Activated CD4-positive, alpha-beta T cell treated with anti-CD3 and anti-CD28 coated beads, Interleukin-2, amount 50 U/mL, for 16 hours (primary cell): ENCODE measurements around the gene C1orf116.

Source experiments
- DNase-seq: peaks from one replicate; pipeline ENCODE4 v3.0.0-alpha.2; 2020

Gene C1orf116

DNA sequence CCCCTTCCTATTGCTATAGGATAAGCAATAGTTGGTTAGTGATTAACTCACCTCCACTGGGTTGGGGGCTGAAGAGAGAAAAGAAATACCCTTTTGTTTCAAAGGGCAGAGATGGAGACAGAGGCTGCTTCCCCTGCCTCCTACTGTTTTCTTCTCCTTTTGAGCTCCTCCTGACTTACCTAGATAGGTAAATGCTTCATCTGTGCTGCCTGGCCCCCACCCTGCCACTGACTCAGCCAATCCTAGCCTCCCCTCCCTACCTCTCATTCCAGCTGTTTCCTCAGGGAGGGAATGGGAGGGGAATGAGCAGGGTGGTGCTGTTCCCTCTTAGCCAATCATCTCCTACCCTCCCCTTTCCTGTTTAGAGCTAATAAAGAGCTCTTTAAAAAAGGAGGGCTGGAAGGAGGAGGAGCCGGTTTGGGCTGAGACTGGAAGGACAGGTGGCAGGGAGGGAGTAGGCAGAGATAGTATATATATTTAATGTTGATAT lies at the start of gene C1orf116:
Gene C1orf116 (minus strand): TSS at position 229 of the 490 bp plus-strand sequence. CDS start 5,158 bp downstream, outside the sequence.
- DNase-seq = no peak

GRCh38 chr1:207081806-207082205 lies 49.2 kb upstream of the C1orf116 start:
- DNase-seq = no peak

DNA sequence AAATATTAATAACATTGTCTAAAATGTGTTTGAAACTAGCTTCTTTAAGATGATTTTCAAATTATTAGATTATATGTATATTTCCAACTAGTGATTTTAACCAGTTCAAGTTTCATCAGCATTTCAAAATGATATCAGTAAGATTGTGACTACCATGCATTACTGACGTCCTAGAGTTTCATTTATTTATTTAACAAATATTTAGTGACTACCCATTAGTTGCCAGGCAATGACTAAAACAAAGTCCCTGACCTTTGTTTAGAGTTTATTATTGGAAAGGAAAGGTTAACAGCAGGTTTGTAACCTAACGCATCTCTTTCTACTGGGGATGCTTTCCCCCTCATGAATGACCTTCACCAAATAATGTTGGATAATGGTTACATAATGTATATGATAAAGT lies 48.5 kb upstream of the C1orf116 start:
- DNase-seq = no peak

DNA sequence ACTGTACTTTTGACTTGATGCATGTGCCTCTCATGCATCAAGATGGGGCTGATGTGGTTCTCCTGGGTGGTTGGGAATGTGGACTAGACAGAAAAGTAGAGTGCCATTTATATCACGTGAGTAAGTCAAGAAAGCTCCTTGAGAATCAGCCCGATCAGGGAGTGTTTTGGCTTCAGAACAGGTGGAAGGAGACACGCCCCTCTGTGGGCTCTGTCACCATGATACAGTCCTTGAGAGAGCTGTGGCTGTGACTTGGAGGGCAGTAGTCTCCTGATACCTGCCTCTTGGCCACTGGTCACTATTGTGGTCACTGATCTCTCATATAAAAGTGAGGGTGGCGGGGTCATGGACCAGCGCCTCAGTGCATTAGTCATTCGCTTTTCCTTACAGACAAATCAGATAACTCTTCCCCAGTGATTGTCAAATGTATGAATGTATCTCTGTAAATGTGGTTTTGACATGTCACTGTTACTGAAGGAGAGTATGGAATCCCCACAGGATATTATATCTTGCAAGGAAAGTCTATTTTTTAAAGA lies 47.2 kb upstream of the C1orf116 start:
- DNase-seq = no peak

GRCh38 chr1:207078578-207079132 lies 46.1 kb upstream of the C1orf116 start:
- DNase-seq = no peak

- DNase-seq = peak; percentile 70
Measured at GRCh38 chr1:207077470-207078377, 45.2 kb upstream of the C1orf116 start.

GRCh38 chr1:207077012-207077411 lies 44.5 kb upstream of the C1orf116 start:
- no peak for DNase-seq

DNA sequence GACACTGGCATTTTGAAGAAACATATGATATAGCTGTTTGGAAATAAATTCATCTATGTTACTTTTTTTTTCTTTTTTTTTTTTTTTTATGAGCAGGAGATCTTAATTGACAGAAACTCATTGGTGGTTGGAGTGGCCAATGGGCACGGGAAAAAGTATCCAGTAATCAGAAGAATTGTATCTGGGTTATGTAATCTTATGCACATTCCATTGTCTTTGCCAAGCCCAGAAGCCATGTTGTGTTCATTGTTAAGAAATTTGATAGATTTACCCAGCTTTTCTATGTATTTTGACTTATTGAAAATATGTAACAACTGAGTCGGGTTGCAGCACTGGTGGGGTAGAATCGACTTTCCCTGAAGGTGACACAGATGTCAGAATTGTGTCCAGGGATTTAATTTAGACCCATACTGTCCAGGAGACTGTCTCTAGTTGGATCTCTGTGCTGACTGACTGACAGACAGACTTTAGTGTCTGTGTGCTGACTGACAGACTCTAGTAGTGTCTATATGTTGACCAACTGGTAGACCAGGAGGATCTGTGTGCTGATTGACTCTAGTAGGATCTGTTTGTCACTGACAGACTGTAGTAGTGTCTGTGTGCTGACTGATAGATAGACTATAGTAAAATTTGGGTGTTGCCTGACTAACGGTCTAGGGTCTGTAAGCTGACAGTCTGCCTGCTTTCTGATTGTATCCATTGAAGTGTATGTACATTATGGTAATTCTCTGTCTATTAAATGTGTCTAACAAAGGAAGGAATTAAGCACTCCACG lies 43.8 kb upstream of the C1orf116 start:
- DNase-seq = no peak

GRCh38 chr1:207073906-207074820 lies 41.6 kb upstream of the C1orf116 start:
- no peak for DNase-seq

DNA sequence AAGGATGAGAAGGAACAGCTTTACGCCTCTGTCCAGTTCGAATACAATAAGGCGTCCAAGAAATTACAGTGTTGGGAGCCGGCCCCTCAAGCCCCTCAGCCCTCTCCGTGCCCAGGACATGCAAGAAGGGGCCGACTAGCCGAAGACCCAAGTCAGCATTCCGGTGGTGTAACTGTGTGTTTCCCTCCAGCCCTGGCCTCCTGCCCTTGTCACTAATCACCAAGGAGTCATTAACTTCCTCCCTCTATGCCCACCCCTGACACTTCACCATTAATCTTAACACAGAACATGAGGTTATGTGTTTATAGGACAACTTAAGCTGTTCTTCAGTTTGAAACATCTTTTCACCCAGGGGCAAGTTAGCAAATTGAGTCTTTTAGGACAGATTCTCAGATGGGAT lies 39.7 kb upstream of the C1orf116 start:
- no peak for DNase-seq

GRCh38 chr1:207071426-207071825 lies 38.9 kb upstream of the C1orf116 start:
- no peak for DNase-seq

DNA sequence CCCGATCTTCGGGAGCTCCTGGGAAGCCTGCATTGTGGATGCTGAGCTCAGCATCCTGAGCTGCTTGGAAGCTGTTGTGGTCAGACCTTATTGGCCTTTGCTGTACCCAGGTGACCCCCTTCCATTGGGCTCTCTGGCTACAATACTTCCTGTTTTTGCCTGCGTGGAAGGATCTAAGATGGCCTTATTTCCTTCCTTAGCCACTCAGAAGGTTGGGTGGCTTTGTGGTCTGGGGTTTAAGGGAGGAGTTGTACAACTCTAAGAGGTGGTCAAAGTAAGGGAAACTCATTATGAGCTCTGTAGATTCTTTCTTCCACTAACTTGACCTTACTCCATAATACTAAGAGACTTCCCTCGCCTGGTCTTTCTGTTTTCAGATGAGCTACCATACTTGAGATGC lies 38.3 kb upstream of the C1orf116 start:
- no peak for DNase-seq

DNA sequence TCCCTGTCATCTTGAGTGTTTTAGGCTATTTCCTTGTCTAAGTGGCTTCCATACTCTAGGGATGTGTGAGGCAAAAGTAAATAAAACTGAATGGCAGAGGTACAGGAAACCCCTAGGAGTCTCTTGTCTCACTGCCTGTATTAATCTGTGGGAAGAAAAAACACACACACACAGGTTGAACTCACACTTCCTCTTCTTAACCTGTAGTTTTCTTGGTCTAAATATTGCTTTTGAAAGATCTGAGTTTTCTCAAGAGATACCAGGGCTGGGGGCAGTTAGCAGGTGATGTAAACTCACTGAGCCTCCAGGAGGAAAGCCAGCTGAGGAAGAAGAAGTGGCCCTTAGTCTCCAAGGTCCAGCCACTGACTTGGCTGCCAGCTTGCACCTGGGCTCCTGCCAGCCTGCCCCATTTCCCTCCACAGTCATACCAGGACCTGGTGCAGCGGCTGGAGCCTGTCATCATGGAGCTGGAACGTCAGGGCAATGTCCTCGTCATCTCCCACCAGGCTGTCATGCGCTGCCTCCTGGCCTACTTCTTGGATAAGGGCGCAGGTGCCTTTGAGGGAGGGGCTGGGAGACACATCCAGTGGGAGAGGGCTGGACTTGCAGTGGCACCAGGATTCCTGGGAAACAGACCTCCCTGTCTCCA lies 37.4 kb upstream of the C1orf116 start:
- DNase-seq = no peak

DNA sequence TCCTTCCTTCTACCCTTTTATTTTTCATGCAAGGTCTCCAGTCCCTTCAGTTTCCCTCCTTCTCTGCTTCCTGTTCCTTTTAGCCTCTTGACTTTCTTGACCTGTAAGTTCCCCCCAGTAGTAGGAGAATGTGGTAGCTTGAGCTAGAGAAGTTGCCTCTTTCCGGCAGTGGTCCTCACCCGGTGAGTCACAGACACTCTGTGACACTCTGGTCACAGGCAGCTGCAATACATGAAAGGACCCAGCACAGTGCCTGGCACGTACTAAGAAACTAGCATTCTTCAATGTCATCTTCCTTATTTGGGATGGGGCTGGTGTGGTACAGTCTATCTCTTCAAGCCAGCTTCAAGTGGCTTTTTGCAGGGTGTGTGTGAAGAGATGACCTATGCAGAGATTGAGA lies 36.5 kb upstream of the C1orf116 start:
- no peak for DNase-seq

DNA sequence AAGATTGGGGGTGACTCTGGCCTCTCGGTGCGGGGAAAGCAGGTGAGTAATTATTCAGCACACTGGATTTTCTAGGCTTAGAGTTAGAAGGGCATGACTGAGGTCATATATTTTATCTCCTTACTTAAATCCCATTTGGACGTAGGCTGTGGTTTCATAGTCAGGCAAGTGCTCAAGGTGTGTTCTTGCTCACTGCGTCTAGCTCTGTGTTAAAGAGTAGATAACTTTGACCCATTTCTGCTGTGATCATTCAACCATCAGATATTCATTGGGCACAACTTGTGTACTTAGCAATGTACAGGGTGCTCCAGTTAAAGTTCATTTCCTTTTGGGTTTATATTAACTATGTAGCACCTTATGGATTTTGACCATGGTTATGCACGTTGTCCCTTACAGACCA lies 35.1 kb upstream of the C1orf116 start:
- DNase-seq = no peak

DNA sequence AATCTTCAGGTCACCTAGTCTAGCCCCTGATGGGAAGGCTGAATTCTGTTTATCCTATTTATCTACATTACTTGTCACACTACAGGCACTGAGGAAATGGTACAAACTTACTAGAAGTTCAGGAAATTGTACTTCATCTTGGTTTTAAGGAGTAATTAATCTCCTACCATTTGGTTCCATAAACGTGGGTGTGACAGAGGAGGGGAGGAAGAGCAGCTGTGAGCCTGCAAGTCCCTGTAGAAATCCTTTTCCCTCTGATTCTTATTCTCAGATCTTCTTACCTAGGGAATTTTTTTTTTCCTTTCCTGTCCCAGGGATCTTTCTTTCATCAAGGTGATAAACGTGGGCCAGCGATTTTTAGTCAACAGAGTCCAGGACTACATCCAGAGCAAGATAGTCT lies 34.6 kb upstream of the C1orf116 start:
- DNase-seq = no peak

GRCh38 chr1:207064561-207064960 lies 32.0 kb upstream of the C1orf116 start:
- no peak for DNase-seq

GRCh38 chr1:207063014-207063413 lies 30.5 kb upstream of the C1orf116 start:
- DNase-seq = no peak

- DNase-seq = no peak
Measured at GRCh38 chr1:207062058-207062457, 29.5 kb upstream of the C1orf116 start.

GRCh38 chr1:207060596-207060995 lies 28.0 kb upstream of the C1orf116 start:
- DNase-seq = no peak

DNA sequence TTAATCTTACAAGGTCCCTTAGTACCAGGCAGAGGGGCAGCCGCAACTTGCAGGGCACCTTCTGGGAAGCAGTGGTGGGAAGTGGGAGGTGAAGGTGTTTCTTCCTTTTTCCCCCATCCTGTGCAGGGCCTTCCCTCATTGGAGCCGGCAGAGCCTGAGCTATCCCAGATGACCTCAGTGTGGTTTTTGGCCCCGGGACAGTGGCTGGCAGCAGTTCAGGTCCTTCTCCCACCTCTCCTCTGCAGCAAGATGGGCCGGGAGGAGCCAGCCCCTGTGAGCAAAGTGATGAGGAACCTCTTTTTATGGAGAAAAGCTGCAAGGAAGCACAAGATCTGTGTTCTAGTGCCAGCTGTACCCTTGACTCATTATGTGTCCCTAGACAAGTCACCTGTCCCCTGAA lies 27.3 kb upstream of the C1orf116 start:
- DNase-seq = no peak
